IPS DF 6.9 (cell line): ENCODE measurements around the gene ZNF76.
"Not testable (repeated sequence)": the region's sequence is repeated elsewhere in the genome, so short reads cannot be mapped to it uniquely, and the experiment has no call there.

Source experiments
- DNase-seq: peaks from one replicate; pipeline ENCODE4 v3.0.0-alpha.2; 2013; ENCODE audit warnings: low read depth, low spot score
- H3K27ac ChIP-seq: one replicate; pipeline ENCODE4 v1.5.1; 2013; ENCODE audit warnings: low read length, control low read depth
- H3K27me3 ChIP-seq: 2 replicates; pipeline ENCODE4 v1.6.1; 2013; ENCODE audit warnings: mild to moderate bottlenecking, low read length; ENCODE audit not compliant: control insufficient read depth, insufficient read depth
- H3K36me3 ChIP-seq: 2 replicates; pipeline ENCODE4 v1.6.1; 2013; ENCODE audit warnings: low read length; ENCODE audit not compliant: control insufficient read depth, insufficient read depth
- H3K4me1 ChIP-seq: 2 replicates; pipeline ENCODE4 v1.6.1; 2013; ENCODE audit warnings: low read length; ENCODE audit not compliant: control insufficient read depth, insufficient read depth
- H3K4me3 ChIP-seq: 2 replicates; pipeline ENCODE4 v1.5.1; 2013; ENCODE audit warnings: mild to moderate bottlenecking, low read length
- H3K9me3 ChIP-seq: 2 replicates; pipeline ENCODE4 v1.6.1; 2013; ENCODE audit warnings: low read length, inconsistent platforms; ENCODE audit not compliant: control insufficient read depth, insufficient read depth
- WGBS: extraction: QIAGEN DNeasy Blood & Tissue Kit; methylation state at CpG from one replicate; pipeline ENCODE4 v1.1.7; 2013; ENCODE audit warnings: mixed read lengths, missing lambda C conversion rate; ENCODE audit not compliant: insufficient read length, insufficient coverage; 5-methylcytosine and 5-hydroxymethylcytosine counted together

Gene ZNF76

GRCh38 chr6:35328108-35328723 lies 68.7 kb downstream of the ZNF76 start:
- no CpG with 5 or more reads among the region's 1 CpG for WGBS
- Histone ChIP-seq H3K9me3 (no peaks in the 10 kb centered on the region), H3K27me3 (no peaks in the 10 kb centered on the region), H3K36me3 (no peaks in the 10 kb centered on the region), H3K4me3 (no peak overlapping the region), H3K4me1 (no peaks in the 10 kb centered on the region), H3K27ac (no peak overlapping the region)
- DNase-seq: no peak

GRCh38 chr6:35328965-35329364 lies 69.4 kb downstream of the ZNF76 start:
- no CpG with 5 or more reads among the region's 8 CpGs for WGBS
- H3K27me3 ChIP-seq, H3K9me3 ChIP-seq, H3K4me3 ChIP-seq, H3K4me1 ChIP-seq, DNase-seq, H3K36me3 ChIP-seq, H3K27ac ChIP-seq: not testable (repeated sequence)

- Histone ChIP-seq H3K4me1 (no peaks in the 10 kb centered on the region), H3K9me3 (no peaks in the 10 kb centered on the region), H3K4me3 (no peak overlapping the region), H3K27me3 (no peaks in the 10 kb centered on the region), H3K36me3 (no peaks in the 10 kb centered on the region), H3K27ac (no peak overlapping the region)
- no CpG with 5 or more reads among the region's 9 CpGs for WGBS
- DNase-seq: no peak
Measured at GRCh38 chr6:35330541-35331119, 71.1 kb downstream of the ZNF76 start.

GRCh38 chr6:35332074-35332887 lies 72.7 kb downstream of the ZNF76 start:
- not testable (repeated sequence) for H3K4me3 ChIP-seq, H3K36me3 ChIP-seq, DNase-seq, H3K27ac ChIP-seq, H3K4me1 ChIP-seq, H3K27me3 ChIP-seq, H3K9me3 ChIP-seq
- WGBS: no CpG with 5 or more reads among the region's 9 CpGs

- no peak overlapping the region for H3K27ac ChIP-seq
- H3K4me3 ChIP-seq: no peak overlapping the region
Measured at GRCh38 chr6:35341557-35341956, 82.0 kb downstream of the ZNF76 start.

GRCh38 chr6:35342258-35343091 lies 82.9 kb downstream of the ZNF76 start, which contains the start of gene PPARD:
PPARD (plus strand) TSS chr6:35342558; CDS start chr6:35411088, 68,530 bp downstream.
- H3K36me3 ChIP-seq: no peaks in the 10 kb centered on the region
- H3K27me3 ChIP-seq: no peaks in the 10 kb centered on the region
- H3K9me3 ChIP-seq: no peaks in the 10 kb centered on the region
- WGBS: no CpG with 5 or more reads among the region's 77 CpGs
- no peak within 1 kb of the TSS for H3K27ac ChIP-seq
- DNase-seq: peak; percentile 91
- no peaks in the 10 kb centered on the region; the same call in 1 of the 2 replicates for H3K4me1 ChIP-seq
- peak within 1 kb of the TSS; percentile 81 for H3K4me3 ChIP-seq

More at GRCh38 chr6:35341557-35341956, 82.0 kb downstream of the ZNF76 start:
- Histone ChIP-seq H3K9me3 (no peaks in the 10 kb centered on the region), H3K27me3 (no peaks in the 10 kb centered on the region), H3K4me1 (no peaks in the 10 kb centered on the region; the same call in 1 of the 2 replicates), H3K36me3 (no peaks in the 10 kb centered on the region)
- DNase-seq: no peak
- whole genome bisulfite sequencing: no CpG with 5 or more reads among the region's 13 CpGs

GRCh38 chr6:35343092-35343834 lies 83.7 kb downstream of the ZNF76 start:
- no peaks in the 10 kb centered on the region for H3K27me3 ChIP-seq
- H3K4me1 ChIP-seq: no peaks in the 10 kb centered on the region; the same call in 1 of the 2 replicates
- peak overlapping the region; percentile 81; the same call in 1 of the 2 replicates for H3K4me3 ChIP-seq
- no peak overlapping the region for H3K27ac ChIP-seq
- no CpG with 5 or more reads among the region's 13 CpGs for WGBS
- H3K36me3 ChIP-seq: no peaks in the 10 kb centered on the region
- DNase-seq: no peak
- no peaks in the 10 kb centered on the region for H3K9me3 ChIP-seq

GRCh38 chr6:35343835-35344550 lies 84.5 kb downstream of the ZNF76 start:
- WGBS: no CpG with 5 or more reads among the region's 6 CpGs
- H3K9me3 ChIP-seq: no peaks in the 10 kb centered on the region
- no peaks in the 10 kb centered on the region for H3K27me3 ChIP-seq
- H3K27ac ChIP-seq: no peak overlapping the region
- H3K4me1 ChIP-seq: no peaks in the 10 kb centered on the region; the same call in 1 of the 2 replicates
- no peaks in the 10 kb centered on the region for H3K36me3 ChIP-seq
- no peak overlapping the region for H3K4me3 ChIP-seq
- DNase-seq: no peak
